Measurements from ENCODE around the gene TGFBR3L.
"Not testable (repeated sequence)": the region's sequence is repeated elsewhere in the genome, so short reads cannot be mapped to it uniquely, and the experiment has no call there.

Gene TGFBR3L

GRCh38 chr19:7905268-7905667 lies 9.4 kb upstream of the TGFBR3L start:
- no peak for DNase-seq

- DNase-seq: no peak
Measured at GRCh38 chr19:7905859-7906258, 8.8 kb upstream of the TGFBR3L start.

- DNase-seq: no peak
Measured at GRCh38 chr19:7907122-7907521, 7.5 kb upstream of the TGFBR3L start.

- no peak for DNase-seq
Measured at GRCh38 chr19:7907544-7907943, 7.1 kb upstream of the TGFBR3L start.

GRCh38 chr19:7908078-7908699 lies 6.4 kb upstream of the TGFBR3L start:
- DNase-seq: no peak

GRCh38 chr19:7908742-7909461 lies 5.7 kb upstream of the TGFBR3L start:
- DNase-seq: no peak

- DNase-seq: no peak
Measured at GRCh38 chr19:7909471-7910067, 5.1 kb upstream of the TGFBR3L start.

GRCh38 chr19:7910321-7911161 lies 4.1 kb upstream of the TGFBR3L start:
- DNase-seq: no peak

GRCh38 chr19:7911508-7912143 lies 3.0 kb upstream of the TGFBR3L start:
- no peak for DNase-seq

GRCh38 chr19:7912144-7912696 lies 2.4 kb upstream of the TGFBR3L start:
- DNase-seq: no peak

GRCh38 chr19:7912697-7913564 lies 1.7 kb upstream of the TGFBR3L start:
- DNase-seq: no peak

- no peak for DNase-seq
Measured at GRCh38 chr19:7913652-7914051, 978 bp upstream of the TGFBR3L start.

- no peak for DNase-seq
Measured at GRCh38 chr19:7914099-7914498, 531 bp upstream of the TGFBR3L start.

GRCh38 chr19:7915250-7916102 lies 846 bp downstream of the TGFBR3L start:
- DNase-seq: no peak

GRCh38 chr19:7916103-7916954 lies 1.7 kb downstream of the TGFBR3L start:
- peak; percentile 59 for DNase-seq

- DNase-seq: no peak
Measured at GRCh38 chr19:7916955-7917266, 2.3 kb downstream of the TGFBR3L start.

GRCh38 chr19:7917267-7918061 lies 2.8 kb downstream of the TGFBR3L start:
- peak; percentile 72 for DNase-seq

- DNase-seq: not testable (repeated sequence)
Measured at GRCh38 chr19:7918062-7918614, 3.5 kb downstream of the TGFBR3L start.

Data from activated T-cell treated with anti-CD3 and anti-CD28 coated beads, Interleukin-2, amount 50 U/mL, for 1 hour (primary cell).